Uterus (tissue), 2 donors: ENCODE measurements around the gene MACC1.

Experiments used
- CTCF ChIP-seq, 4 experiments: fragments of 200-600 bp in 2 of 4; fragments of 450-650 bp in 2 of 4; sonication (generic) in 2 of 4; IDR thresholded peaks; one replicate each; pipeline ENCODE4 v1.5.1; 2016 to 2019; ENCODE audit warnings: antibody characterized with exemption in 4 of 4, mild to moderate bottlenecking in 2 of 4, moderate library complexity in 1 of 4
- POLR2A ChIP-seq, 2 donors: fragments of 450-650 bp; IDR thresholded peaks; one replicate each; pipeline ENCODE4 v1.6.1; 2016; ENCODE audit warnings: antibody characterized with exemption in 2 of 2, mild to moderate bottlenecking in 1 of 2, moderate library complexity in 1 of 2

GRCh38 chr7:20141666-20142065 lies 75.5 kb downstream of the MACC1 start:
- TF ChIP-seq POLR2A (IDR thresholded peaks at IDR 0.05) = no peak
- no peak for TF ChIP-seq CTCF (IDR thresholded peaks at IDR 0.05)
